Activated CD8-positive, alpha-beta memory T cell treated with anti-CD3 and anti-CD28 coated beads, Interleukin-2, amount 50 U/mL, for 24 hours (primary cell): ENCODE results near the gene PAOX.
"Not testable (repeated sequence)": the region's sequence is repeated elsewhere in the genome, so short reads cannot be mapped to it uniquely, and the experiment has no call there.

Source experiments
- DNase-seq: peaks from one replicate; pipeline ENCODE4 v3.0.0-alpha.2; 2020; ENCODE audit errors: extremely low read depth

The PAOX gene

GRCh38 chr10:133364645-133365431 lies 14.2 kb upstream of the PAOX start:
- DNase-seq, result no peak

- DNase-seq, result no peak
These were observed 13.5 kb upstream of the PAOX start for GRCh38 chr10:133365461-133366129.

- DNase-seq, result no peak
These were observed 13.0 kb upstream of the PAOX start for GRCh38 chr10:133366130-133366478.

GRCh38 chr10:133366751-133367150 lies 12.3 kb upstream of the PAOX start:
- no peak for DNase-seq

GRCh38 chr10:133367461-133367860 lies 11.6 kb upstream of the PAOX start:
- not testable (repeated sequence) for DNase-seq

- DNase-seq, result no peak
These were observed 10.9 kb upstream of the PAOX start for GRCh38 chr10:133368153-133368552.

- DNase-seq, result no peak
These were observed 8.9 kb upstream of the PAOX start for GRCh38 chr10:133370030-133370786.

GRCh38 chr10:133372507-133372906 lies 6.6 kb upstream of the PAOX start:
- DNase-seq, result no peak

GRCh38 chr10:133373174-133374090 lies 5.6 kb upstream of the PAOX start, which contains the start of gene ECHS1:
Gene ECHS1, minus strand, starts transcription at chr10:133373354. Its CDS starts 21 bp downstream, at chr10:133373333.
- peak; percentile 76 for DNase-seq

- DNase-seq, result no peak
These were observed 3.5 kb upstream of the PAOX start for GRCh38 chr10:133375357-133376115.

- not testable (repeated sequence) for DNase-seq
These were observed 2.9 kb upstream of the PAOX start for GRCh38 chr10:133376183-133376582.

- DNase-seq, result no peak
These were observed 1.8 kb upstream of the PAOX start for GRCh38 chr10:133377025-133377817.

- DNase-seq, result no peak
These were observed 1.2 kb upstream of the PAOX start for GRCh38 chr10:133377818-133378250.

- DNase-seq, result no peak
These were observed 588 bp upstream of the PAOX start for GRCh38 chr10:133378251-133379096.

- DNase-seq, result no peak
These were observed 972 bp downstream of the PAOX start for GRCh38 chr10:133379801-133380666.

- no peak for DNase-seq
These were observed 2.0 kb downstream of the PAOX start for GRCh38 chr10:133381036-133381435.

GRCh38 chr10:133383551-133383950 lies 4.5 kb downstream of the PAOX start:
- no peak for DNase-seq

GRCh38 chr10:133384071-133384470 lies 5.0 kb downstream of the PAOX start:
- DNase-seq, result no peak
